H1 (cell line): ENCODE results near the gene DNTTIP2. TPM values are rescaled to one million over a fixed set of nuclear protein-coding genes. Genes with fewer than 3 reads are reported as not detected.

Source experiments
- ATF2 ChIP-seq: IDR thresholded peaks from 2 replicates; pipeline ENCODE4 v1.6.1; 2012; ENCODE audit warnings: low read length, inconsistent platforms
- BRCA1 ChIP-seq: IDR thresholded peaks from 2 replicates; pipeline ENCODE4 v1.6.1; 2012; ENCODE audit warnings: low read depth, low read length, improper control_type of control experiment
- CEBPB ChIP-seq: IDR thresholded peaks from 2 replicates; pipeline ENCODE4 v1.6.1; 2012; ENCODE audit warnings: low read depth, low read length
- CREB1 ChIP-seq: IDR thresholded peaks from 2 replicates; pipeline ENCODE4 v1.6.1; 2012; ENCODE audit warnings: inconsistent platforms
- CTBP2 ChIP-seq: IDR thresholded peaks from 2 replicates; pipeline ENCODE4 v1.7.0; 2011; ENCODE audit warnings: borderline replicate concordance, mild to moderate bottlenecking, moderate library complexity, mixed read lengths, low read length; ENCODE audit not compliant: insufficient read depth, insufficient read length
- EGR1 ChIP-seq: IDR thresholded peaks from 2 replicates; pipeline ENCODE4 v1.6.1; 2011; ENCODE audit warnings: low read depth, low read length, borderline replicate concordance
- EP300 ChIP-seq, 2 experiments: IDR thresholded peaks; 1 replicate in 1 of 2; 2 replicates in 1 of 2; pipeline ENCODE4 v1.6.1; 2011 to 2012; ENCODE audit warnings: low read depth in 2 of 2, low read length in 2 of 2, mild to moderate bottlenecking in 2 of 2, borderline replicate concordance in 1 of 2, inconsistent platforms in 1 of 2, moderate library complexity in 1 of 2
- JUN ChIP-seq: IDR thresholded peaks from 2 replicates; pipeline ENCODE4 v1.6.1; 2011; ENCODE audit warnings: low read depth, mild to moderate bottlenecking, improper control_type of control experiment, low read length
- JUND ChIP-seq: IDR thresholded peaks from 2 replicates; pipeline ENCODE4 v1.6.1; 2011; ENCODE audit warnings: mild to moderate bottlenecking, improper control_type of control experiment, low read length
- KDM4A ChIP-seq: IDR thresholded peaks from one replicate; pipeline ENCODE4 v1.7.1; 2012; ENCODE audit warnings: low read depth, mild to moderate bottlenecking, moderate library complexity, low read length, inconsistent platforms; ENCODE audit not compliant: severe bottlenecking
- KDM5A ChIP-seq: fragments of 200-600 bp; IDR thresholded peaks from 2 replicates; pipeline ENCODE4 v1.7.1; 2012; ENCODE audit warnings: mild to moderate bottlenecking, low read length, inconsistent platforms, mixed read lengths
- MAX ChIP-seq: IDR thresholded peaks from 2 replicates; pipeline ENCODE4 v1.6.1; 2012; ENCODE audit warnings: inconsistent platforms
- PHF8 ChIP-seq: fragments of 200-600 bp; sonication (generic); conservative IDR thresholded peaks from 2 replicates; pipeline ENCODE4 v1.7.1; 2012; ENCODE audit warnings: low read depth, mild to moderate bottlenecking, inconsistent platforms, low read length, moderate library complexity
- POLR2A ChIP-seq, 2 experiments: IDR thresholded peaks; 1 replicate in 1 of 2; 2 replicates in 1 of 2; pipeline ENCODE4 v1.6.1; 2011; ENCODE audit warnings: low read depth in 2 of 2, low read length in 2 of 2, mild to moderate bottlenecking in 2 of 2; ENCODE audit errors: control extremely low read depth in 1 of 2
- RBBP5 ChIP-seq: IDR thresholded peaks from 2 replicates; pipeline ENCODE4 v1.7.1; 2012; ENCODE audit warnings: low read depth, mild to moderate bottlenecking, inconsistent platforms, low read length, moderate library complexity, borderline replicate concordance
- RFX5 ChIP-seq: IDR thresholded peaks from 2 replicates; pipeline ENCODE4 v1.6.1; 2011; ENCODE audit warnings: low read depth, low read length, improper control_type of control experiment, borderline replicate concordance
- RXRA ChIP-seq: IDR thresholded peaks from 2 replicates; pipeline ENCODE4 v1.6.1; 2011; ENCODE audit warnings: low read depth, mild to moderate bottlenecking, low read length, moderate library complexity; ENCODE audit not compliant: insufficient read depth
- SIN3A ChIP-seq, 2 experiments: IDR thresholded peaks in 1 of 2; conservative IDR thresholded peaks in 1 of 2; 2 replicates each; pipeline ENCODE4 v1.6.1; 2011 to 2012; ENCODE audit warnings: low read length in 2 of 2, improper control_type of control experiment in 1 of 2, low read depth in 1 of 2, mild to moderate bottlenecking in 1 of 2
- SIX5 ChIP-seq: IDR thresholded peaks from 2 replicates; pipeline ENCODE4 v1.6.1; 2011; ENCODE audit warnings: mild to moderate bottlenecking, low read depth, low read length
- SP4 ChIP-seq: IDR thresholded peaks from 2 replicates; pipeline ENCODE4 v1.6.1; 2012; ENCODE audit warnings: low read length, inconsistent platforms
- TAF1 ChIP-seq: IDR thresholded peaks from 2 replicates; pipeline ENCODE4 v1.6.1; 2011; ENCODE audit warnings: mild to moderate bottlenecking, low read depth, low read length
- YY1 ChIP-seq: IDR thresholded peaks from 2 replicates; pipeline ENCODE4 v1.6.1; 2011; ENCODE audit warnings: low read depth, mild to moderate bottlenecking, low read length
- polyA plus RNA-seq, 7 experiments: library from polyadenylated mRNA; depleted of rRNA in 3 of 7; stranded (reverse) in 5 of 7; unstranded in 2 of 7; fragments of >200 nt in 5 of 7; fragments of 200-250 nt in 2 of 7; gene quantifications; 1 replicate in 5 of 7; 2 replicates in 1 of 7; 4 replicates in 1 of 7; pipeline versions ENCODE4 v1.2.1 to v1.2.3, GENCODE V29; 2011 to 2013; ENCODE audit warnings: missing spikeins in 2 of 7, mixed read lengths in 2 of 7
- total RNA-seq: library from RNA; stranded (reverse); fragmentation: NEBNext Ultra II Directional; extraction: Animal tissue kit (Norgen Biotek cat#: 25700); gene quantifications from 2 replicates; pipeline ENCODE4 v1.2.1, GENCODE V29; 2021

DNTTIP2 gene
- total and polyA plus RNA-seq, 2 of the 8 experiments (the other 6 are each of a cell fraction or from before 2014, with no cell fraction given) = 6.3 to 80.4 TPM

GRCh38 chr1:93846206-93846991, 32.6 kb downstream of the DNTTIP2 start (continued):
- peak; percentile 51; the same call in 1 of the 2 replicates for TF ChIP-seq TAF1
- no peak for TF ChIP-seq EP300 (IDR thresholded peaks at IDR 0.05; ENCODE audit: borderline replicate concordance in 1 of 2, low read depth in 2 of 2, low read length in 2 of 2)
- no peak for TF ChIP-seq BRCA1
- peak; percentile 23 to 53; a peak in 1 of 4 replicates for TF ChIP-seq SIN3A (conservative IDR thresholded peaks at IDR 0.05 in 1 of 2, IDR thresholded peaks at IDR 0.05 in 1 of 2; ENCODE audit: low read depth in 1 of 2, low read length in 2 of 2)
- no peak for TF ChIP-seq JUN
- no peak for TF ChIP-seq KDM5A
- TF ChIP-seq RFX5 = no peak
- TF ChIP-seq ATF2 = no peak
- TF ChIP-seq RXRA = no peak
- no peak for TF ChIP-seq SIX5
- TF ChIP-seq EGR1 = no peak
- peak; percentile 53; the same call in 1 of the 2 replicates for TF ChIP-seq CREB1
- peak; percentile 84 for TF ChIP-seq RBBP5
- peak; percentile 43; the same call in 1 of the 2 replicates for TF ChIP-seq MAX
- TF ChIP-seq CTBP2 = no peak
- TF ChIP-seq KDM4A = peak; percentile 61
- TF ChIP-seq CEBPB = no peak
- TF ChIP-seq SP4 = no peak
- peak in 1 of 2 experiments; percentile 68; a peak in 2 of 3 replicates for TF ChIP-seq POLR2A (IDR thresholded peaks at IDR 0.05; ENCODE audit: control extremely low read depth in 1 of 2, low read depth in 2 of 2, low read length in 2 of 2)
- TF ChIP-seq YY1 = 0 out of 2 replicates have a peak, but pooled peaks have one; percentile 37
- TF ChIP-seq JUND = no peak
- TF ChIP-seq PHF8 = peak; percentile 64
